GM21619 (cell line): Measurements from ENCODE around the gene SERINC5.

Experiments used
- ATAC-seq: cut with Tn5 transposase; IDR thresholded peaks from one replicate; pipeline ENCODE4 v1.9.1; 2021; ENCODE audit not compliant: unreplicated experiment

SERINC5 gene

DNA sequence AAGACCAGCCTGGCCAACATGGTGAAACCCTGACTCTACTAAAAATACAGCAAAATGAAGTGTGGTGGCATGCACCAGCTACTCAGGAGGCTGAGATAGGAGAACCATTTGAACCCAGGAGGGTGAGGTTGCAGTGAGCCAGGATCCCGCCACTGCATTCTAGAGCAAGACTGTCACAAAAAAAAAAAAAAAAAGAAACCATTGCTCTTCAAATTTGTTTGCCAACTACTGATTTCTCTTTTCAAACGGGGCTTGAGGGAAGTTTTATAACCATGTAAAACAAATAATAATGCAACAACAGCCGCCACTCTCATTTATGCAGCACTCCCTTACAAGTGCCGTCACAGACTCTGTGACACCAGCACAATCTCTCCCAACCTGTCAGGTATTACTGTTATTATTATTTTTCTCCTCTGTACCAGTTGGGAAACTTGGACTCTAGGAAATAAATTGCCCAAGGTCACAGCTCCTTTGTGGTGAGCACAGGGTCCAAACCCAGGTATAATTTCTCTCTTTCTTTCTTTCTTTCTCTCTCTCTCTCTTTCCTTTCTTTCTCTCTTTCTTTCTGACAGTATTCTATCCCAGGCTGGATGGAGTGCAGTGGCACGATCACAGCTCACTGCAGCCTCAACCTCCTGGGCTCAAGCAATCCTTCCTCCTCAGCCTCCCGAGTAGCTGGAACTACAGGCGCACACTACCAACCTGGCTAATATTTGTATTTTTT, 25.4 kb downstream of the SERINC5 start:
- no peak for ATAC-seq

DNA sequence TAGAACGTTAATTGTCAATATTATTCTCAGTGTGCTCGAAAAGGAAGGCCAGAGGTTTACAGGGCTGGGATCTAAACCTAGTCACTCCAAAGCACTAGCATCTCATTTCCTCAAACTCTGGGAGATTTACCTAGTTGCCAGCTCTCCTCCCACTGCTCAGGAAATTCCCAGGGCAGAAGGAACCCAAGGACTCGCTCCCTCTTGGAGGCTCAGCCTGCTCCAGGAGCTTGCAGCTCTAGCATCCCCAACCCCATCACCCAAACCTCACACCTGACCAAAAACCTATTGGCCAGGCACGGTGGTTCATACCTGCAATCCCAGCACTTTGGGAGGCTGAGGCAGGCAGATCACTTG, 26.0 kb downstream of the SERINC5 start:
- ATAC-seq = no peak

DNA sequence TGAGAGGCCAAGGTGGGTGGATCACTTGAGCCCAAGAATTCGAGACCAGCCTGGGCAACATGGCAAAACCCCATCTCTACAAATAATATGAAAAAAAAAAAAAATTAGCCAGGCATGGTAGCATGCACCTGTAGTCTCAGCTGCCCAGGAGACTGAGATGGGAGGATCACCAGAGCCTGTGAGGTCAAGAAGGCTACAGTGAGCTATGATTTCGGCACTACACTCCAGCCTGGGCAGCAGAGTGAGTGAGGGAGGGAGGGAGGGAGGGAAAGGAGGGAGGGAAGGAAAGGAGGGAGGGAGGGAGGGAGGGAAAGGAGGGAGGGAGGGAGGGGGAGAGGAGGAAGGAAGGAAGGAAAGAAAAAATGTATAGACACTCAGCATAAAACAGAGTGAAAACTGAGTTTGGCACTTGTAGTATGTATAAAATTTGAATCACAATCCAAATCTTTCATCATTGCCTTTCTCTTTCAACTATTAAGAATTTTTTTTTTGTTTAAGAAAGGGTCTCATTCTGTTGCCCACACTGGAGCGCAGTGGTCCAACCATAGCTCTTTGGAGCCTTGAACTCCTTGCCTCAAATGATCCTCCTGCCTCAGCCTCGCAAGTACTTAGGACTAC, 27.8 kb downstream of the SERINC5 start:
- no peak for ATAC-seq

- no peak for ATAC-seq
Observed at GRCh38 chr5:80225934-80226326, 29.9 kb downstream of the SERINC5 start.

DNA sequence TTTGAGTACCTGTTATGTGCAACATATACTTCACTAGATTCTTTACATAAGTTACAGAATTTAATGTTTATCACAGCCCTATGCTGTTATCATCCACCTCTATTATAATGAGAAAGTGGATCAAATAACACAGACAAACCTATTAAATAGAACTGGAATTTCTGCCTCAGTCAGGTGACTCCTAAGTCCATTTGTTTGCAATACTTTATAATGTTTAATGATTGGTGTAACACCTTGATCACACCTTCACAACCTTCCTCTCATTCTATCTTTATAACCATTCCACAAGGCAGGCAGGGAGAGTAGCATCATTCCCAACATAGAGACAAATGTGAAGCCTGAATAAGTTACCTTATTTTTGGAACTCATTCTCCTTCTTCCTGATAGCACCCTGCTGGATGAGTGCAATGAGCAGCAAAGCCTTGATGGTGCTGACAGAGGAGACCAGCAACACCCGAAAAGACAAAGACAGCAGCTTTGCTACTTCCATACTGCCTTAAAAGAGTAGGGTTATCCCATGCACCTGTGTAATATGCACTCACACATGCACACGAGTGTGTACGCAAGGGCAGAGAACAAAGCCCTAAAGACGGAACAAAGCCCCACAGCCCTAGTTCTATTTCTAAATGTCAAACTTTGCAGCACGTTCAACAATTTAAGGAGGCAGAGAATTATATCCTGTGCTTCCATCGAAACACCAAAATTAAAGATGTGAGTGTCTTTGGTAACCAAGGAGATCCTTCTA, 30.5 kb downstream of the SERINC5 start:
- no peak for ATAC-seq

DNA sequence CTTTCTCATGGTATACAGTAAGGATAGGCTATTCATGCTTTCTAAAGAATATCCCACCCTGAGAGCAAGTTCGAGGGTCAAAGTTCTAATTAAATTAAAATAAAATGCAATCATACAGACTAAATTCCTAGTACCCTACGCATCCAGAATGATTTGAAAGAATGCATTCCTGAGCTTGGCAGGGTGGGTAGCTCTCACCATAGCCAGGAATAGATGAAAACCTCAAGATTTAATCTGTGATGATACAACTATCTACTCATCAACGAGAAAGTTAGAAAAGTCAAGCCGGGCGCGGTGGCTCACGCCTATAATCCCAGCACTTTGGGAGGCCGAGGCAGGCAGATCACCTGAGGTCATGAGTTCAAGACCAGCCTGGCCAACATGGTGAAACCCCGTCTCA, 32.3 kb downstream of the SERINC5 start:
- no peak for ATAC-seq

DNA sequence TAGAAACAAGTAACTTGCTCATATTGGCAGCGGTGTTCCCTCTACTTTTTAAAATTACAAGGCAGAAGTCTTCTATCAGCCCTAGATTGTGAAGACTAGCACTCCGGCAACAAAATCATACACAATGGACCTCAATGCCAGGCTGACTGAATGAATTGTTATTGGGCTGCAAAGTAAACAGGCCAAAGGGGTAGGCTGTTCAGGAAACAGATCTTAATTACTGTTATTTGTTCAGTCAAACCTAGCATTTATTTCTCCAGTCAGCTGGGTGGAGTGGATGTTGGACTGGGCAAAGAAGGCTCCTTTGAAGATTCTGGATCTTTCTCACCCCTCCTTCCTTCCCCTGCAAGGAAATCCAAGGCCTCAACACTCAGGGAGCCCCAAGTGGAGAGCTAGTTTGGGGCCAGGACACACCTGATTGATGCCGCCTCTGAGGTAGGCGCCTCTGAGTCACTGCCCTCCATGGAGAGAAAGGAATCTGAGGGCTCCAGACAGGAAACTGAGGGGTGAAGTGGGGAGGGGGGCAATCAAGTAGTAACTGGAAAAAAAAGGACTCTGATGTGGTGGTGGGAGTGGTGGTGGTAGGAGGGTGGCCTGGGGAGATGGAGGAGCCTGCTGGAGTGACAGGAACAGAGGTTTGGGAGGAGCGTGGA, 35.5 kb downstream of the SERINC5 start:
- no peak for ATAC-seq

DNA sequence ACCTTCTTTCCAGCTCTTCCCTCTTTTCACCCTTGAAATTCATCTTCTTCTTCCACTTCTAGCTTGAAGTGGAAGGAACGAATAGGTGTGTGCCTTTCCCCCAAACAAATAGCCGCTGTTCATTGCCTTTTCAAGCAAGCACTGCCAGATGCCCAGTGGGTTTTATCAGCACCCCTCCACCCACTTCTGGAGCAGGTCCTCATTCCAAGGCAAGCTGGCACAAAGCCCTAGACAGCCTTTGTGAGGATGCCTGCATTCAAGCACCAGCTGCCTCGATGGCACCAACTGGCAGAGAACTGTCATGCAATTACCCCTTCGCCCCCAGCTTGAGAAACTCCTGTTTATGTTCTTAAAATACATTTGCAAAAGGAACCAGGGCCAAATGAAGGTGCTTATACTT, 36.5 kb downstream of the SERINC5 start:
- ATAC-seq = no peak

GRCh38 chr5:80217667-80218066, 38.2 kb downstream of the SERINC5 start:
- ATAC-seq = no peak

DNA sequence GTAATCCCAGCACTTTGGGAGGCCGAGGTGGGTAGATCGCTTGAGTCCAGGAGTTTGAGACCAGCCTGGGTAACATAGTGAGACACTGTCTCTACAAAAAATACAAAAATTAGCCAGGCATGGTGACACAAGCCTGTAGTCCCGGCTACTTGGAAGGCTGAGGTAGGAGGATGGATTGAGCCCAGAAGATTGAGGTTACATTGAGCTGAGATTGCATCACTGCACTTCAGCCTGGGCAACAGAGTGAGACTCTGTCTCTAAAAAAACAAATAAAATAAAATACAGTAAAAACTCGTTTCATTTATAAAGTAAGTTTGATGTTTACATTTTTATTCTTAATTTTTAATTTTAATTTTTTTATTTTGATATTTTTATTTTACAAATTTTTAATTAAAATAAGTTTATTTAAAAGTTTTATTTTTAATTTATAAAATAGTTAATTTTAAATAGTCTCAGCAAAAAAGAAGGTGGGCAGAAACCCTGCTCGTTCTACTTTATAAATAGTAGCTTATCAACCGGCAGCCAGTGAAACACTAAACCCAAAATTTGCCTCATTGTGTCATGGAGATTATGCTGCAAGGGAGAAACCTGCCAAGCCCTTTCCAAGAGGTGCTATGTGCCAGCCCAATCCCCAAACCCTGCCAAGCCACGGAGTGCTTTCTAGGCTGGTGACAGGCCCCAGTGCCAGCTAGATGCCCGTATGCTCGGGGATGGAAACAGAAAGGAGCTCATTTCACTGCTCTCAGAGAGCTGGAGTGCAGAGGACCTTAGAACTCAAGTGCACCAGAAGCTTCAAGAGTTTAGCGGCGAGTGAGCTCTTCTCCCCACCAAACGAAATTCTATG, 38.9 kb downstream of the SERINC5 start:
- ATAC-seq = no peak

DNA sequence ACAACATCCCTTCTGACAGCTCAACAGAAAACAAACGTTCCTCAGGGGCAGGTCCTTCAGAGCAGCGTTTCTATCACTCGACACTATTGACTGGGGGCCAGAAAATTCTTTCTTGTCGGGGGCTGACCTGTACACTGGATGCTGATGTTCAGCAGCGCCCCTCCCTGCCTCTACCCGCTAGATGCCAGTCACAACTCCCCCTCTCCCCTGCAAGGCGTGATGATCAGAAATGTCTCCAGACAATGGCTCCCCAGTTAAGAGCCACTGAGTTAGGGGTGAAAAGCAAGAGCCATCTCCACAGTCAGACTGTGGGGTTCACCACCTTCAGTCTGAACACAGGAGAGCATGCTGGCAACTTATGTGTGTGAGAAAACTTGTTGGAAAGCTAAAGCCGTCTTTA, 39.8 kb downstream of the SERINC5 start:
- no peak for ATAC-seq

DNA sequence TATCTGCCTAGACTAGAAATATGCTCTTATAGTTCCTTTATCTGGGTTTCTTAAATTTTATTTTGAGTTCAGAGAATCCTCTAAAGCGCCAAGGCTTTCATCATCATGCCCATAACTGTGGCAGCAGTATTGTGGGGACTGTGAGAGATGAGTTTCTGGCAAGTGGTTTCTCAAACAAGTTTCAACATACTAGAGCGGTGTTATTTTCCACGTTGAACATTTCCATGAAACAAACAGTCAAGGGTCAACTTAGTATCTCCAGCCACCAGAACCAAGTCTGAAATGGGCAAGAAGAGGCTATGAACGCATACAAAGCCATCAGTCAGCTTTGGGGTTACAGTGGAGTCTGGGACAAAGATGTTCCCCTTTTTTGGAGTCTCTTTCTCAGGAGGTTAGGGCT, 40.3 kb downstream of the SERINC5 start:
- no peak for ATAC-seq

GRCh38 chr5:80213466-80213865, 42.4 kb downstream of the SERINC5 start:
- ATAC-seq = no peak

DNA sequence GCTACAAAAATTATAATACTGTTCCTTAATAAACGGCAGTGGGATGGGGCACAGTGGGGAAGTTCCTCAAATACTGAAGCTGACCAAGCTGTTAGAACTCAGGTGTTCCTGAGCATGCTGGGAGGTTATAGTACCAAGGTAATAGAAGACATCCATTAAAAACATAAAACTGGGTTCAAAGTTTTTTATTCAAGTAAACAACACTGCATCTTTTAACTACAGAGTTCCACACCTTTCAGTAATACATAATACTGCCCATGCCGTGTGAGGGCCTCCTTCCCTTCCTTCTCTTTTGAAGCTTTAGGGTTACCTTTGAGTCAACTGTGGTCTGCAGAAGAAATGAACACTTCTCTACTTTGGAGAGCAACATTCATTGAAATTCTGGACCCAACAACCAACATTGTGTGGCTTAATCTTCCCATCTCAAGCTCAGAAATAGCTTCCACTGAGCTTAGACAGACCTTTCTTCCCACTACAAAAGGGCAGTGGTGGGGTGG, 43.6 kb downstream of the SERINC5 start:
- ATAC-seq = no peak

GRCh38 chr5:80211327-80211726, 44.5 kb downstream of the SERINC5 start:
- no peak for ATAC-seq

DNA sequence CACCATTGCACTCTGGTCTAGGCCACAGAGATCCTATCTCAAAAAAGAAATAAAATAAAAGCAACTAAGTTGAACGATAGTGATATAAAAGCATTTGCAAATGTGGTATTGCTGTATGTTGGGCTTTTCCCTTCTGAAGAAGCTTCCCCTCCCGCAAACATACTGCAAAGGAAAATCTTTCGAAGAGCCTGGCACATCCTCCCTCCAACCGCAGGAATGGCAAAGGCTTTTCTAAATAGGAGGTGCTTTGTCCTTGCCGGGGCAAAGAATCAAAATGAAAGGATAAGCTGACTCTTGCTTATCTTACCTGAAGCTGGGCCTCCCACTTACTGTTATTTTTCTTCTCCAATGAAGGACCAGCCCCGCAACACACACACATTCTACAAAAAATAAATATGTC, 45.8 kb downstream of the SERINC5 start:
- ATAC-seq = no peak

DNA sequence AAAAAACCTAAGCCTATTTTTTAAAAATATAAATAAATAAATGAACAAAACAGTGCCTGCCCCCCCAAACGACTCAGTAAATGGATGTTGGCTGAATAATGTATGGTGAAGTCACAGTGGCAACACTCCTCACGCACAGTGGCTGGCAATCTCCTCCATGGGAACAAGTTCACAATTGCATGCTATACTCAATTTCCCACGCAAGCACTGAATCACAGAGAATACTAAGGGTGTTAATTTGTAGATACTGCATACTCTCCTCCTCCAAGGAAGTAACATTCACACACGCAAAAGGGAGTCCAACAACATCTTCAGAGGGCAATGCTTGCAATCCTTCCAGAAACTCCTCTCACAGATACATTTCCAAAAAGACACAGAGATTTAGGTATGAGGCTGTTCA, 47.5 kb downstream of the SERINC5 start:
- ATAC-seq = no peak

DNA sequence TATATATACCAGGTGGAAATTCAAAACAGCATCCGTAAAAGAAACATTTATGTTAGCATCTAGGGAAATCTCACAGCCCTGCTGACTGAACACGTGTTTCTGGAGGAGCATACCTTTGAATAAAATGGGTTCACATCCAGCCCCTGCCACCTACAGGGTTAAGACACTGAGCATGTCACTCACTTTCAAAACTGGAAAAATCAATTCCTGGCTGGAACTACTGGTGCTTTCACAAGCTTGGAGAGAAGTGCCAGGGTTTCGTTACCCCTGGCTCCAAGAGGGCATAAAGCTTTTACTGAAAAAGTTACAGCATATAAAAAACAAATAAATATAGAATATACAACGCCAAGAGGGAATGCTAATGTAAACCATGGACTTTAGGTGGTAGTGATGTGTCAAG, 48.0 kb downstream of the SERINC5 start:
- ATAC-seq = no peak

GRCh38 chr5:80206282-80206681, 49.6 kb downstream of the SERINC5 start:
- no peak for ATAC-seq

- ATAC-seq = no peak
Observed at GRCh38 chr5:80205846-80206245, 50.0 kb downstream of the SERINC5 start.
